ELR (cell line): ENCODE measurements around the gene SLC17A4.

ENCODE experiments used
- DNase-seq: peaks from one replicate; pipeline ENCODE4 v3.0.0-alpha.2; 2015; ENCODE audit warnings: low read depth

The SLC17A4 gene

DNA sequence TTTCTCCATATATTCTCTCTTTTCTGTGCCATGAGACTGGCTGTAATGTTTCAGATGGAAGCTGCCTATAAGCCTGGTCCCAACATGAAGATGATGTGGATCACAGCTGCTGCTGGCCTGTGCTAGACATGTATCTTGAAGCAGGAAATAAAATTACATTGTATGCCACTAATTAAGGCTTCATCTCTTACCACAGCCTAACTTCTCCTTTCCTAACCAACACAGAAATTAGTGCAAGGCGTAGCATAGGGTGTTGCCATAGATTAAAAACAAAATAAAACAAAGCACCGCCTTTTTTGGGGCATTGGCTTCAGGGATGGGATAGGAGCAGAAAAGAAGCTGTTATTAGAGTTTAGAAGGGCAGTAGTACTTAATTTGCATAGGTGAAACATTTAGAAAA lies 4.7 kb upstream of the SLC17A4 start:
- no peak for DNase-seq

DNA sequence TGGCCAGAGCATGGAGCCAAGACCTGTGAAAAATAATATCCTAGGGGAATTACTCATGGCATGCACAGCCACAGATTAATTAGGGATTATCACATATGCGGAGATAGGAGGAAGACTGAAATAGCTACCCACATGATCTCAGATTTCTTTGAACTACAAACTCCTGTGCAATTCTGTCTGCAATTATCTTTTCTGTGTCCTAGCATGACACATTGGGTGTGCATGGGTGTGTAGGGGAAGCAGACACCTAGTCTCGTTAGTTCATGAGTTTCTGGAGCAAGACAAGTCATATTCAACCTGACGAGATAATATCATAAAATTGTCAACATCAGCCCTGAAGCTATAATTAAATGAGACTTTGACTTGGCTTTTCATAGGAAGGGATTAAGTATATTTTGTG lies 3.6 kb upstream of the SLC17A4 start:
- no peak for DNase-seq

DNA sequence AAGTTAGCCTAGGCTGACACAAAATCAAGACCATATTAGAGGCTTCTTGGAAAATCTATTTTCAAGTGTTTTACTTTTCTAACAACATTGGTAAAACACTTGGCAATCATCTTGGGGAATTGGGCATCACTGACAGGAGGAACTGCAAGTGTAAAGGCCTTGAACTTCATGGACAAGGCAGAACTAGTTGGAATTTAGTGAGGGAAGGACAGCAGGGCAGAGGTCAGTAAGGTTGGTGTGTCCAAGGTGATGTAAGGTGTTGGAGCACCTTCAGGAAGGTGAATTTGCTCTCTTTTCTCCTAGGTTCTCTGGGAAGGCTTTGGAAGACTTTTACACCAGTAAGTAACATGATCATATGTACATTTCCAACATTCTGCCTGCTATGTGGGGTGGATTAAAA lies 1.5 kb upstream of the SLC17A4 start:
- DNase-seq: no peak

DNA sequence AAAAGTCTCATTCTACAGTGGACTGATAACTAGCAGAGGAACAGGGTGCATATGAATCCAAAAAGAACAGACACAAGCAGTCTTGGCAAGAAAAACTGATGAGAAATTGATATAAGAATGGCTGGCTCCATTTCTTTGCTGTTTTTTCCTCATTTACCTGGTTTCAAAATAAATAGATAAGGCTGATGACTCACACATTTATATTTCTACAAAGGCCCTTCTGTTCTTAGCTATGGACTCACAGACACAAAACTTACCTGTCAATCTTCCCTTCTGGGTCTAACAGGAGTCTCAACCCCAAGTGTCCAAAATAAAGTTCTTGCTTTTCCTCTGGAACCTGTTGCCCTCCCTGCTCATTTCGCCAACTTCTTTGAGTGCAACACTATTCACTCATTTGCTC lies 941 bp downstream of the SLC17A4 start:
- no peak for DNase-seq

DNA sequence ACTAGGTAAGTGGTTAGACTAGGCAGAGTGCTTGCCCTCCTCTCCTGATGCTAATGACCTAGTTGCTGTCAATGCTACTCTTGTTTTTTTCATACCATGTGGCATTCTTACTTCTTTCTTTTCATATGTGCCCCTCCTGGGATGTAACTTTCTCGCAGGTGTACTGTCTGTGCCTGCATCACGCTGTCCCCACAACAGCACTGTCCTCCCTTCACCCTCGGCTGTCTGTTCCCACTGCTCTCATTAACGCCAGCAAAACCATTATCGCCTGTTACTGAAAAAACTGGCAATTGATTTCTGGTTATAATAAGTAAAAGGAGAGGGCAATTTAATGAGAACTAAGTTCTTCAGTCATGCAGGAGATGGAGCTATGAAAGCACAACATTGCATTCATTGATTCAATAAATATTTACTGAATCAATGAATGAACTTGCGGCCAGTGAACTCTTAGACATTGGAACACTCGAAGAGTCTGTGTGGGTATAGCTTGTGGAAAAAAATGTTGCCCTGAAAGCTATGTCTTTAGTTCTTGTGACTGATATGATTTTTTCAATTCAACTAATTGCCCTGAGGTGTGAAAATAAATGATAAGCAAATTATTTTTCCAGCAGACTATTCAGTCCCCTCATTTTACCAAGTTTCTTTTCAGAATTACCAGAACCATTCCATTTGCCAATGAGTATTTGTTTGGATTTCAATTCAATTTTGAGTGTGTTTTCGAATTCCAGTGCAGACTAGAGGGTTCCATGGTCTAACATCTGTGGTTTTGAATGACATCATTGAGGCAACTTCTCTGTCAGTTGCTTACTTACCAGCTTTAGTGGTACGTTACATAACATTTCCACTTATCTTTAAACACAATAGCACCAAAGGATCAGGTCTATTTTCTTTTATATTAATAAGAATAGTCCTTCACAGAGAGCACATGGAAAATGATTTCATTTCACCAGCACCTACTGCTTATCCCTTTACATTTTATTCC lies 2.1 kb downstream of the SLC17A4 start:
- DNase-seq: no peak

DNA sequence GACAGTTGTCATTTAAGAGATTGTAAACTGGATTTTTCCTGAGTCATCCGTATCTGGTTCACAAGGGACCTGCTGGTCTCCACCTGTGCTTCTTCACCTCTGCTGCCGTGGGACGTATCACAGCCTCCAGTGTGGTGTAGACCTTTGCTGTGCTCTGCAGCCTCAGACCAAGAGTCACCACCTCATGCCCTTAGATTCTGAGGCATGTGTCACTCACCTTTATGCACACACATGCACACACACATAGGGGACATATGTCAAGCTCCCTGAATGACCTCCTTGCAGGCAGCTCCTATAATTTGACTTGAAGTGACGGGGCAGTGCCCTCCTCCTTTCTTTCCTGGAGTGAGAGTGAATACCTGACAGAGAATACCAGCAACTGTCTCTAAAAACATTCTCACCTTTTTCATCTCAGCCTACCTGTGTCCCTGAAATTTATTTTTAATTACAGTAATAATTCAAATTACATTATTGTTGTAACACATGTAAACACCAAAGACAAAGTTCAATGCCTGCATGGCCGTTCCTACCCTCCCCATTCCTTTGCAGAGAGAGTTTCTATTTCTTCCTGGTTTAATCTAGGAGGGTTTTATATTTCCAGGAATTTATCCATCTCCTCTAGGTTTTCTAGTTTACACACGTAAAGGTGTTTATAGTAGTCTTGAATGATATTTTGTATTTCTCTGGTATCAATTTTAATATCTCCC lies 3.5 kb downstream of the SLC17A4 start:
- DNase-seq: no peak

- DNase-seq: no peak
Observed at GRCh38 chr6:25764611-25765010, 10.1 kb downstream of the SLC17A4 start.

- no peak for DNase-seq
Observed at GRCh38 chr6:25768566-25768965, 14.0 kb downstream of the SLC17A4 start.

DNA sequence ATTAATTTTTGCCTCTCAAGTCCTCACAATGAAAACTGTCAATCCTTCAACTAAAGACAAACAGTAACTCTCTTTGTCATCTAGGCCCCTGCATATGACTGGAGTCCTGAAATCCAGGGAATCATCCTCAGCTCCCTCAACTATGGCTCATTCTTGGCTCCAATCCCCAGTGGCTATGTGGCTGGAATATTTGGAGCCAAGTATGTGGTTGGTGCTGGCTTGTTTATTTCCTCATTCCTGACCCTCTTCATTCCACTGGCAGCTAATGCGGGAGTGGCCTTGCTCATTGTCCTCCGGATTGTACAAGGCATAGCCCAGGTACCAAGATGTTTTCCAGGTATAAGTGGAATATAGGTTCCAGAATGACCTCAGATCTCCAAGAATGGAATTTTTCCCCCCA lies 15.4 kb downstream of the SLC17A4 start:
- no peak for DNase-seq

DNA sequence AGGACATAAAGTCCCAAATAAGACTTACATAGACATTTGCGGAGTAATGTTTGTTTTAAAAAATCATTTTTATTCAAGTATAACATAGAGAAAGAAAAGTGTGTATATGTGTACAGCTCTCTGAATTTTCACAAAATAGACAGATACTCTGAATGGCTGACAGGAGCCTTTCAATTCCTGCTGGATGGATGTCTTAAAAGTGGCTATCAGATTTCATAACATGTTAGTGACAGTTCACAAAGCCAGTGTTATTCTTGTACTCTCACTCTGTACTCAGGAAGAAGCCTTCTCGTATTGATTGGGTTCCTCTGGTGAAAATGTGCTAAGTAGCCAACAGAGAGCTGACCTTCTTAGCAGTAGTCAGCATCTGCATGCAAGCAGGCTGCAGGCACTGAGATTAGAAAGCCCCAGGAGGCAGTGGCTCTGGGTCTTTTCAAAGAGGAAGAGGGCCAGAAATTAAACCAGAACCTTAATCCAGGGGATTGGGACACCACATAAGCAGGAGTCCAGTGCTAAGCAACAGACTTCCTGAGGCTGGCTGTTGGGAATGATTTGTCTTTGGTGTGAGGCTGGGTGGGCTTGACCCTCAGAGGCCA lies 19.7 kb downstream of the SLC17A4 start:
- DNase-seq: no peak

GRCh38 chr6:25777031-25777430 lies 22.5 kb downstream of the SLC17A4 start:
- DNase-seq: peak; percentile 40

DNA sequence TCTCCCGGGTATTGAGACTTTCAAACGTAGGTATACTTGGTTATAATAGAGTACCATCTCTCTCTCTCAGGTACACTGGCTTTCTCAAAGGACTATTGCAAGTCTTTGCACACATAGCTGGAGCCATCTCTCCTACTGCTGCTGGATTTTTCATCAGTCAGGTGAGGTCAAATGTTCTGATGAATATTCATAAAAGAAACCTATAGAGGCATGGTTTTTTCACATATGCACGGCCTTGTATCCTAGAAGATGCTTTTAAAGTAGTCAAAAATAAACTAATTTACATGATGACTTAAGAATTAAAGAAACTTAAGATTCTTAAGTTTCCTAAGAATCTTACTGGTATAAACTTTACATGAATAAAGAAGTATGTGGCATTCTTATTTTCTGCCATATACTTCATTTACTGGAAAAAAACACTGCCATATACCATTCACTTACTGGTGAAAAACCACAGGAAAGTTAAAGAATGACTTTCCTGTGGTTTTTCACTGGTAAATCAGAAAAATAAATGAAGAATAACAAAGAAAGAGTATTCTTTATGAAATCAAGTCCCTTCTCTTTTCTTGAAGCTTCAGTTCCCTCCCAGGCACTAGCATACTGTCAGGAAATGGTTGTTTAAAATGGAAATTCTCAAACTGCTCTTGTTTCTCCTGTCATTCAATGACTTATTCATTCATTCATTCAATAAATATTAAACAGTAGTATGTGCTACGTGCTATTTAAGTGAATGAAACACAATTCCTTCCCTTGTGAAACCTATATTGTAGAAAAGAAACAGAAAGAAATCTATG lies 23.5 kb downstream of the SLC17A4 start:
- no peak for DNase-seq

DNA sequence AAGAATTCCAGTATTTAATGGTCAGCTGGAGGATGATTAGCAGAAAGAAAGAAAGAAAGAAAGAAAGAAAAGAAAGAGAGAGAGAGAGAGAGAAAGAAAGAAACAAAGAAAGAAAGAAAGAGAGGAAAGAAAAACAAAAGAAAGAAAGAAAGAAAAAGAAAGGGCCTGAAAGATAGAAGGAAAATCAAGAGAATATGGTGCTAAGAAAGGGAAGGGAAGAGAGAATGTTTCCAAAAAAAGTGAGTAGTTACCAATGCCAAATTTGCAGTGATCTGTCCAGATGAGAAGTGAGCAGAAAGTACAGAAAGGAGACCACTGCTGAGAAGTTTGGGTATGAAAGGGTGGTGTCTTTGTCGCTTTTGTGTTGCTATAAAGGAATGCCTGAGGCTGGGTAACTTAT lies 26.6 kb downstream of the SLC17A4 start:
- no peak for DNase-seq

DNA sequence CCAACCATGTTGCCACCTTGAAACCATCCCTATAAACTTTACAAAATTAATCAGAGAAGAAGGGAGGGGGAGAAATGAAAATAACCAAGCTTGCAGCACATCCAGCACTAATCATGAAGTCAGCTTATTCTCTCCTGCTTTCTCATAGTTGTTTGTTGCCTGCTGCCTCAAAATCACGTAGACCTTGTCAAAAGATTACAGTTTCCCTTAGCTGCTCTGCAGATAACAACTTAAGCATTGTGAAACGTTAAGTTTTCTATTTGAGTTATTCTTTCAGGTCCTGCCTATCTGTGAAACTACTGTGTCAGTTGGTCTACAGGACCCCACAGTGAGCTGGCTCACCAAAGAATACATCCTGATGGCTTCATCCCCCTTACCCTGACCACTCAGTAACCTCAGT lies 32.9 kb downstream of the SLC17A4 start:
- no peak for DNase-seq

- DNase-seq: peak; percentile 66
Observed at GRCh38 chr6:25788305-25788922, 33.9 kb downstream of the SLC17A4 start.

DNA sequence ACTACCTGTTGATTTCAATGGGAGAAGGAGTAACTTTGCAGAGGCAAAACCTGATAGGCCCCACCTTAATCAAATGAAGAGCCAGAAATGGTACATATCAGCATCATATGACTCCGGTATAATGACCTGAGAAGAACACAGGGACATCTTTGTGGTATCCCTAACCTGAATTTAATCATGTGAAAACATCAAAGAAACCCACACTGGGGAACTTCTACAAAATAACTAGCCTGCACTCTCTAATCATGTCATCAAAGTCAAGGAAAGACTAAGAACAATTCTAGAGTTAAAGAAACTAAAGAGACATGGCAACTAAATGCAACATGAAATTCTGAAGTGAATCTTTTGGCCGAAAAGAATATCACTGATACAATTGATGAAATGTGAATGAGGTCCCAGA lies 34.9 kb downstream of the SLC17A4 start:
- no peak for DNase-seq

GRCh38 chr6:25792016-25792415 lies 37.5 kb downstream of the SLC17A4 start:
- DNase-seq: no peak

DNA sequence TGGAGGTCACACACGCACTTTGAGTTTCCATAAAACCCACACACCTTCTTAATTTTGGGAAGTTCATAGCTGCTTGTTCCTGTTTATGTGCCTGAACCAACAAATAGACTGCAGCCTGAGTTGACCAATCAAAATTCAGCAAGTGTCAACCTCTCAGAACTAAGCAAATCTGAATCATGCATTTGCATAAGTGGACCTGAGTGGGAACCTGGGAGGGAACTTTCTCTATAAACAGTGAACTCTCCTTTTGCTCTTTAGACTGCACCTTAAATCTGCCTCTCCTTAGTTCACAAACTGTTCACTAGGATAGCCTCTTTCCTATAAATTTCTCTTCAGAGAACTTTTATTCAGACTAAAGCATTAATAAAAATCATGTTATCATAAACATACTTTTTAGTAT lies 39.4 kb downstream of the SLC17A4 start:
- no peak for DNase-seq

GRCh38 chr6:25794784-25795183 lies 40.2 kb downstream of the SLC17A4 start:
- no peak for DNase-seq

GRCh38 chr6:25801436-25801835 lies 46.9 kb downstream of the SLC17A4 start:
- no peak for DNase-seq

- DNase-seq: no peak
Observed at GRCh38 chr6:25804804-25805203, 50.3 kb downstream of the SLC17A4 start.

GRCh38 chr6:25815194-25815593 lies 60.7 kb downstream of the SLC17A4 start:
- no peak for DNase-seq
